K562 (cell line): Measurements from ENCODE around the gene SERPINE1.

ENCODE experiments used
- BRCA1 ChIP-seq, 2 experiments: fragments of 450-650 bp in 1 of 2; sonication (generic) in 1 of 2; formaldehyde crosslinking in 1 of 2; IDR thresholded peaks; 2 replicates each; pipeline versions ENCODE4 v1.5.0 to v1.6.1; 2017 to 2020; ENCODE audit warnings: mild to moderate bottlenecking in 1 of 2, missing genetic modification reagents in 1 of 2
- CBFB ChIP-seq: sonication (generic); formaldehyde crosslinking; IDR thresholded peaks from 2 replicates; pipeline ENCODE4 v1.4.0; 2020; ENCODE audit warnings: mild to moderate bottlenecking, missing genetic modification reagents
- FOXK2 ChIP-seq, 2 experiments: fragments of 450-650 bp; IDR thresholded peaks in 1 of 2; conservative IDR thresholded peaks in 1 of 2; 2 replicates each; pipeline ENCODE4 v1.6.1; 2016; ENCODE audit warnings: low read depth in 2 of 2, mild to moderate bottlenecking in 1 of 2
- LARP7 ChIP-seq: fragments of 450-650 bp; IDR thresholded peaks from 2 replicates; pipeline ENCODE4 v1.6.1; 2016
- MYNN ChIP-seq, 2 experiments: sonication (generic); formaldehyde crosslinking in 1 of 2; IDR thresholded peaks; 2 replicates each; pipeline versions ENCODE4 v1.5.0 to v1.6.1; 2016 to 2020; ENCODE audit warnings: antibody characterized with exemption in 1 of 2, missing genetic modification reagents in 1 of 2
- TGIF2 ChIP-seq: sonication (generic); formaldehyde crosslinking; IDR thresholded peaks from 2 replicates; pipeline ENCODE4 v1.8.1; 2022; ENCODE audit warnings: mild to moderate bottlenecking, missing genetic modification reagents, moderate library complexity
- ZNF224 ChIP-seq: sonication (generic); formaldehyde crosslinking; IDR thresholded peaks from 2 replicates; pipeline ENCODE4 v1.8.0; 2022; ENCODE audit warnings: mild to moderate bottlenecking, missing genetic modification reagents
- TF ChIP-seq, protein P1 (sequence below), 3 experiments: IDR thresholded peaks in 2 of 3; conservative IDR thresholded peaks in 1 of 3; 2 replicates each; pipeline ENCODE4 v1.5.1; 2011 to 2012; ENCODE audit warnings: low read length in 3 of 3, mild to moderate bottlenecking in 3 of 3, control low read depth in 2 of 3, improper control_type of control experiment in 1 of 3, inconsistent platforms in 1 of 3, low read depth in 1 of 3, mixed read lengths in 1 of 3, moderate library complexity in 1 of 3; ENCODE audit not compliant: insufficient read depth in 2 of 3
- TF ChIP-seq, protein P2 (sequence below): fragments of 250-450 bp; sonication (Bioruptor Pico); IDR thresholded peaks from 2 replicates; pipeline ENCODE4 v1.9.0; 2021; ENCODE audit warnings: mild to moderate bottlenecking, inconsistent platforms
- TF ChIP-seq, protein P3 (sequence below), 2 experiments: fragments of 450-650 bp; formaldehyde crosslinking in 1 of 2; IDR thresholded peaks; 2 replicates each; pipeline versions ENCODE4 v1.4.0 to v1.6.1; 2014 to 2020; ENCODE audit warnings: mild to moderate bottlenecking in 2 of 2, borderline replicate concordance in 1 of 2, low read depth in 1 of 2
- TF ChIP-seq, protein P4 (sequence below): fragments of 250-450 bp; sonication (Bioruptor Pico); IDR thresholded peaks from 2 replicates; pipeline ENCODE4 v1.5.0; 2020; ENCODE audit warnings: mild to moderate bottlenecking

DNA sequence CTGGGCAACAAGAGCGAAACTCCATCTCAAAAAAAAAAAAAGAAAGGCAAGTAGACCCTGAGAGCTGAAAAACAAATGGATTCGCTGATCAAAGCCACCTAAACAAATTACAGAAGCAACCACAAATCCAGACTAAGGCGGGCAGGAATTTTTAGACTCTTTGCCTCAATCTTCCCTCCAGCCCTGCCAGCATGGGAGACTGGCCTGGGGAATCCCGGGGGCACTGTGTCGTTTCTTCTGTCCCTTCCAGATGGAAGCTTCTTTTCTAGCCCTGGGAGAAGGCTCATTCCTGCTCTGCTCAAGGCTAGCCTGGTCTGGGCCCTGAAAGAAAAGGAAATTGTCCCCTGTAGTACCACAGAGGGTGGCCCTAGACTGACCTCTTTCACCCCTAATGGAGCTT, 15.6 kb upstream of the SERPINE1 start:
- TF ChIP-seq, protein P1, sequence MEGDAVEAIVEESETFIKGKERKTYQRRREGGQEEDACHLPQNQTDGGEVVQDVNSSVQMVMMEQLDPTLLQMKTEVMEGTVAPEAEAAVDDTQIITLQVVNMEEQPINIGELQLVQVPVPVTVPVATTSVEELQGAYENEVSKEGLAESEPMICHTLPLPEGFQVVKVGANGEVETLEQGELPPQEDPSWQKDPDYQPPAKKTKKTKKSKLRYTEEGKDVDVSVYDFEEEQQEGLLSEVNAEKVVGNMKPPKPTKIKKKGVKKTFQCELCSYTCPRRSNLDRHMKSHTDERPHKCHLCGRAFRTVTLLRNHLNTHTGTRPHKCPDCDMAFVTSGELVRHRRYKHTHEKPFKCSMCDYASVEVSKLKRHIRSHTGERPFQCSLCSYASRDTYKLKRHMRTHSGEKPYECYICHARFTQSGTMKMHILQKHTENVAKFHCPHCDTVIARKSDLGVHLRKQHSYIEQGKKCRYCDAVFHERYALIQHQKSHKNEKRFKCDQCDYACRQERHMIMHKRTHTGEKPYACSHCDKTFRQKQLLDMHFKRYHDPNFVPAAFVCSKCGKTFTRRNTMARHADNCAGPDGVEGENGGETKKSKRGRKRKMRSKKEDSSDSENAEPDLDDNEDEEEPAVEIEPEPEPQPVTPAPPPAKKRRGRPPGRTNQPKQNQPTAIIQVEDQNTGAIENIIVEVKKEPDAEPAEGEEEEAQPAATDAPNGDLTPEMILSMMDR (IDR thresholded peaks at IDR 0.05 in 2 of 3, conservative IDR thresholded peaks at IDR 0.05 in 1 of 3; ENCODE audit: insufficient read depth in 2 of 3, low read depth in 1 of 3, low read length in 3 of 3): no peak
- TF ChIP-seq MYNN (IDR thresholded peaks at IDR 0.05) (no peak), MYNN (CRISPR knock-in tag; IDR thresholded peaks at IDR 0.05) (no peak), ZNF224 (CRISPR knock-in tag) (no peak), CBFB (no peak), BRCA1 (IDR thresholded peaks at IDR 0.05) (no peak), BRCA1 (CRISPR knock-in tag; IDR thresholded peaks at IDR 0.05) (no peak), LARP7 (no peak), FOXK2 (conservative IDR thresholded peaks at IDR 0.05 in 1 of 2, IDR thresholded peaks at IDR 0.05 in 1 of 2; ENCODE audit: low read depth in 2 of 2) (no peak), TGIF2 (CRISPR knock-in tag) (no peak)
- TF ChIP-seq, protein P2, sequence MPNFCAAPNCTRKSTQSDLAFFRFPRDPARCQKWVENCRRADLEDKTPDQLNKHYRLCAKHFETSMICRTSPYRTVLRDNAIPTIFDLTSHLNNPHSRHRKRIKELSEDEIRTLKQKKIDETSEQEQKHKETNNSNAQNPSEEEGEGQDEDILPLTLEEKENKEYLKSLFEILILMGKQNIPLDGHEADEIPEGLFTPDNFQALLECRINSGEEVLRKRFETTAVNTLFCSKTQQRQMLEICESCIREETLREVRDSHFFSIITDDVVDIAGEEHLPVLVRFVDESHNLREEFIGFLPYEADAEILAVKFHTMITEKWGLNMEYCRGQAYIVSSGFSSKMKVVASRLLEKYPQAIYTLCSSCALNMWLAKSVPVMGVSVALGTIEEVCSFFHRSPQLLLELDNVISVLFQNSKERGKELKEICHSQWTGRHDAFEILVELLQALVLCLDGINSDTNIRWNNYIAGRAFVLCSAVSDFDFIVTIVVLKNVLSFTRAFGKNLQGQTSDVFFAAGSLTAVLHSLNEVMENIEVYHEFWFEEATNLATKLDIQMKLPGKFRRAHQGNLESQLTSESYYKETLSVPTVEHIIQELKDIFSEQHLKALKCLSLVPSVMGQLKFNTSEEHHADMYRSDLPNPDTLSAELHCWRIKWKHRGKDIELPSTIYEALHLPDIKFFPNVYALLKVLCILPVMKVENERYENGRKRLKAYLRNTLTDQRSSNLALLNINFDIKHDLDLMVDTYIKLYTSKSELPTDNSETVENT (CRISPR knock-in tag): no peak
- TF ChIP-seq, protein P3, sequence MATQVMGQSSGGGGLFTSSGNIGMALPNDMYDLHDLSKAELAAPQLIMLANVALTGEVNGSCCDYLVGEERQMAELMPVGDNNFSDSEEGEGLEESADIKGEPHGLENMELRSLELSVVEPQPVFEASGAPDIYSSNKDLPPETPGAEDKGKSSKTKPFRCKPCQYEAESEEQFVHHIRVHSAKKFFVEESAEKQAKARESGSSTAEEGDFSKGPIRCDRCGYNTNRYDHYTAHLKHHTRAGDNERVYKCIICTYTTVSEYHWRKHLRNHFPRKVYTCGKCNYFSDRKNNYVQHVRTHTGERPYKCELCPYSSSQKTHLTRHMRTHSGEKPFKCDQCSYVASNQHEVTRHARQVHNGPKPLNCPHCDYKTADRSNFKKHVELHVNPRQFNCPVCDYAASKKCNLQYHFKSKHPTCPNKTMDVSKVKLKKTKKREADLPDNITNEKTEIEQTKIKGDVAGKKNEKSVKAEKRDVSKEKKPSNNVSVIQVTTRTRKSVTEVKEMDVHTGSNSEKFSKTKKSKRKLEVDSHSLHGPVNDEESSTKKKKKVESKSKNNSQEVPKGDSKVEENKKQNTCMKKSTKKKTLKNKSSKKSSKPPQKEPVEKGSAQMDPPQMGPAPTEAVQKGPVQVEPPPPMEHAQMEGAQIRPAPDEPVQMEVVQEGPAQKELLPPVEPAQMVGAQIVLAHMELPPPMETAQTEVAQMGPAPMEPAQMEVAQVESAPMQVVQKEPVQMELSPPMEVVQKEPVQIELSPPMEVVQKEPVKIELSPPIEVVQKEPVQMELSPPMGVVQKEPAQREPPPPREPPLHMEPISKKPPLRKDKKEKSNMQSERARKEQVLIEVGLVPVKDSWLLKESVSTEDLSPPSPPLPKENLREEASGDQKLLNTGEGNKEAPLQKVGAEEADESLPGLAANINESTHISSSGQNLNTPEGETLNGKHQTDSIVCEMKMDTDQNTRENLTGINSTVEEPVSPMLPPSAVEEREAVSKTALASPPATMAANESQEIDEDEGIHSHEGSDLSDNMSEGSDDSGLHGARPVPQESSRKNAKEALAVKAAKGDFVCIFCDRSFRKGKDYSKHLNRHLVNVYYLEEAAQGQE (IDR thresholded peaks at IDR 0.05; ENCODE audit: borderline replicate concordance): no peak
- TF ChIP-seq, protein P3 (CRISPR knock-in tag; IDR thresholded peaks at IDR 0.05; ENCODE audit: low read depth): no peak
- TF ChIP-seq, protein P4, sequence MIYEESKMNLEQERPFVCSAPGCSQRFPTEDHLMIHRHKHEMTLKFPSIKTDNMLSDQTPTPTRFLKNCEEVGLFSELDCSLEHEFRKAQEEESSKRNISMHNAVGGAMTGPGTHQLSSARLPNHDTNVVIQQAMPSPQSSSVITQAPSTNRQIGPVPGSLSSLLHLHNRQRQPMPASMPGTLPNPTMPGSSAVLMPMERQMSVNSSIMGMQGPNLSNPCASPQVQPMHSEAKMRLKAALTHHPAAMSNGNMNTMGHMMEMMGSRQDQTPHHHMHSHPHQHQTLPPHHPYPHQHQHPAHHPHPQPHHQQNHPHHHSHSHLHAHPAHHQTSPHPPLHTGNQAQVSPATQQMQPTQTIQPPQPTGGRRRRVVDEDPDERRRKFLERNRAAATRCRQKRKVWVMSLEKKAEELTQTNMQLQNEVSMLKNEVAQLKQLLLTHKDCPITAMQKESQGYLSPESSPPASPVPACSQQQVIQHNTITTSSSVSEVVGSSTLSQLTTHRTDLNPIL (CRISPR knock-in tag): no peak
